Peyer's patch (tissue), 4 donors: Measurements from ENCODE around the gene MTSS2. TPM values are rescaled to one million over a fixed set of nuclear protein-coding genes. Genes with fewer than 3 reads are reported as not detected.
A peak's percentile ranks its signal among the peaks of the same experiment; 100 is the strongest.

Source experiments
- DNase-seq, 3 donors: peaks; one replicate each; pipeline ENCODE4 v3.0.0-alpha.2; 2017 to 2019
- H3K27ac ChIP-seq, 4 donors: fragments of 200-600 bp; sonication (generic); one replicate each; pipeline ENCODE4 v1.5.1; 2016 to 2019
- H3K27me3 ChIP-seq, 2 donors: fragments of 200-600 bp; sonication (generic); one replicate each; pipeline ENCODE4 v1.5.1; 2019
- H3K36me3 ChIP-seq, 3 donors: fragments of 200-600 bp; sonication (generic); one replicate each; pipeline ENCODE4 v1.5.1; 2016 to 2019
- H3K4me1 ChIP-seq, 4 donors: fragments of 200-600 bp; sonication (generic); one replicate each; pipeline ENCODE4 v1.5.1; 2016 to 2019
- H3K4me3 ChIP-seq, 4 donors: fragments of 200-600 bp; sonication (generic); 1 replicate in 3 of 4; 2 replicates in 1 of 4; pipeline ENCODE4 v1.5.1; 2016 to 2019; ENCODE audit warnings: mild to moderate bottlenecking in 1 of 4
- H3K9me3 ChIP-seq, 4 donors: fragments of 200-600 bp; sonication (generic); one replicate each; pipeline ENCODE4 v1.5.1; 2016 to 2019; ENCODE audit warnings: mild to moderate bottlenecking in 1 of 4
- POLR2A ChIP-seq, 2 donors: fragments of 450-650 bp; IDR thresholded peaks; one replicate each; pipeline ENCODE4 v1.5.1; 2017; ENCODE audit warnings: antibody characterized with exemption in 2 of 2, mild to moderate bottlenecking in 2 of 2, moderate library complexity in 2 of 2
- total RNA-seq, 4 donors: library from RNA; depleted of rRNA; stranded (reverse); fragments of >200 nt; gene quantifications; one replicate each; pipeline ENCODE4 v1.1.0, GENCODE V29; 2016
- TF ChIP-seq, protein P1 (sequence below), 6 experiments: fragments of 450-650 bp in 4 of 6; fragments of 200-600 bp in 2 of 6; sonication (generic) in 1 of 6; IDR thresholded peaks; one replicate each; pipeline ENCODE4 v1.5.1; 2017 to 2019; ENCODE audit warnings: antibody characterized with exemption in 6 of 6, mild to moderate bottlenecking in 3 of 6, moderate library complexity in 1 of 6

MTSS2 gene
- total RNA-seq, 4 donors from 2014 or later: 12.1 to 115 (median 30.4) TPM

- peak in 1 of 3 donors; percentile 37 for DNase-seq
- H3K27ac ChIP-seq: no peak overlapping the region
- H3K27me3 ChIP-seq: no peaks in the 10 kb centered on the region
- H3K4me1 ChIP-seq: peaks cover 0 to 13% (median 2%) of the 10 kb centered on the region in 4 donors
- H3K4me3 ChIP-seq: no peak overlapping the region
- TF ChIP-seq, protein P1, sequence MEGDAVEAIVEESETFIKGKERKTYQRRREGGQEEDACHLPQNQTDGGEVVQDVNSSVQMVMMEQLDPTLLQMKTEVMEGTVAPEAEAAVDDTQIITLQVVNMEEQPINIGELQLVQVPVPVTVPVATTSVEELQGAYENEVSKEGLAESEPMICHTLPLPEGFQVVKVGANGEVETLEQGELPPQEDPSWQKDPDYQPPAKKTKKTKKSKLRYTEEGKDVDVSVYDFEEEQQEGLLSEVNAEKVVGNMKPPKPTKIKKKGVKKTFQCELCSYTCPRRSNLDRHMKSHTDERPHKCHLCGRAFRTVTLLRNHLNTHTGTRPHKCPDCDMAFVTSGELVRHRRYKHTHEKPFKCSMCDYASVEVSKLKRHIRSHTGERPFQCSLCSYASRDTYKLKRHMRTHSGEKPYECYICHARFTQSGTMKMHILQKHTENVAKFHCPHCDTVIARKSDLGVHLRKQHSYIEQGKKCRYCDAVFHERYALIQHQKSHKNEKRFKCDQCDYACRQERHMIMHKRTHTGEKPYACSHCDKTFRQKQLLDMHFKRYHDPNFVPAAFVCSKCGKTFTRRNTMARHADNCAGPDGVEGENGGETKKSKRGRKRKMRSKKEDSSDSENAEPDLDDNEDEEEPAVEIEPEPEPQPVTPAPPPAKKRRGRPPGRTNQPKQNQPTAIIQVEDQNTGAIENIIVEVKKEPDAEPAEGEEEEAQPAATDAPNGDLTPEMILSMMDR (IDR thresholded peaks at IDR 0.05): no peak
- TF ChIP-seq POLR2A (IDR thresholded peaks at IDR 0.05): no peak
- H3K36me3 ChIP-seq: no peaks in the 10 kb centered on the region
- H3K9me3 ChIP-seq: no peaks in the 10 kb centered on the region
Measured at GRCh38 chr16:70656712-70657263, 29.1 kb downstream of the MTSS2 start.

GRCh38 chr16:70656065-70656711 is 29.7 kb downstream of the MTSS2 start:
- Histone ChIP-seq H3K36me3 (no peaks in the 10 kb centered on the region), H3K27ac (no peak overlapping the region), H3K4me3 (no peak overlapping the region), H3K27me3 (no peaks in the 10 kb centered on the region), H3K4me1 (peaks cover 0 to 8% (median 2%) of the 10 kb centered on the region in 4 donors), H3K9me3 (no peaks in the 10 kb centered on the region)
- no peak for TF ChIP-seq POLR2A (IDR thresholded peaks at IDR 0.05)
- TF ChIP-seq, protein P1 (IDR thresholded peaks at IDR 0.05): no peak
- DNase-seq: peak in 1 of 3 donors; percentile 34

DNA sequence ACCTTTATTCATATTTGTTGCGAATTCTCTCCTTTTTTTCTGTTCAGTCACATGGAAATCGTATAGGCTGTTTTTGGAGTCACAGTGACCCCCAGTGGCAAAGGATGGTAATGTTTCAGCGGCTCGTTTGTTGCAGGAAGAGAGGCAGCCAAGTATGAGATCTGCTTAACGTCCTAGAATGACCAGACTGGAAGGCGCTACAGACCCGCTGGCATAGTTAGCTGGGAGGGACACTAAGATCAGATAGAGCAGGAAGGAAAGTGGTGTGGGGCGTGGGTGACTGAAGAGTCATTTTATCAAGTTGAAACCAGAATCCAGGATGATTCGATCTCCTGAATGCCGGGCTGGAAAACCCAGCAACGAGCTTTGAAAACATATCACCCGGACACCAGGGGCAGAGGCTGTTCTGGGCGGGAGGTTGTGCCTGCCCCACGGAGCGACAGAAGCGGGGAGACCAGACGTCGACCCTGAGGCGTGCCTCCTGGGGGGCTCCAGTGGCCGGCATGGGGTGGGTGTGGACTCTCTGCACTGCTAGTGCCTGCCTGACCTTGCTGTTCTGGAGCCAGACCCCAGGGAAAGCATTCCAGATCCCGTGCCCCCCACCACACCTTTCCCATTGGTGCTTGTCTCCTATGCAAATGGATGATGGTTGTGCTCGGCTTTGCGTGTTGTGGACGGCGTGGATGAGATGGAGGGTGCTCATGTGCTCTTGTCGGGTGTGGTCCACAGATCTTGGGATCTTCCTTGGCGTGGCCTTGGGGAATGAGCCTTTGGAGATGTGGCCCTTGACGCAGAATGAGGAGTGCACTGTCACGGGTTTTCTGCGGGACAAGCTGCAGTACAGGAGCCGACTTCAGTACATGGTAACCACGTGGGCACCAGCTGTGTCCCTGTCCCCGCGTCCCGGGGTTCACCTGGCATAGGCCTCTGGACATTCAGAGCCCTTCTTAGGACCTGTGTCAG is 31.8 kb downstream of the MTSS2 start:
- DNase-seq: peak; percentile 66 to 91 (median 83)
- H3K9me3 ChIP-seq: no peaks in the 10 kb centered on the region
- no peak overlapping the region for H3K27ac ChIP-seq
- H3K27me3 ChIP-seq: no peaks in the 10 kb centered on the region
- peak overlapping the region in 2 of 4 donors; percentile 13 to 29 for H3K4me3 ChIP-seq
- no peaks in the 10 kb centered on the region for H3K36me3 ChIP-seq
- TF ChIP-seq, protein P1 (IDR thresholded peaks at IDR 0.05): peak; percentile 77 to 97 (median 93)
- TF ChIP-seq POLR2A (IDR thresholded peaks at IDR 0.05): no peak
- H3K4me1 ChIP-seq: peaks cover 0 to 8% (median 2%) of the 10 kb centered on the region in 4 donors

GRCh38 chr16:70653406-70653805 is 32.4 kb downstream of the MTSS2 start:
- Histone ChIP-seq H3K4me3 (no peak overlapping the region), H3K27me3 (no peaks in the 10 kb centered on the region), H3K9me3 (no peaks in the 10 kb centered on the region), H3K4me1 (peaks cover 0 to 8% (median 2%) of the 10 kb centered on the region in 4 donors), H3K27ac (no peak overlapping the region), H3K36me3 (no peaks in the 10 kb centered on the region)
- no peak for DNase-seq
- no peak for TF ChIP-seq POLR2A (IDR thresholded peaks at IDR 0.05)
- TF ChIP-seq, protein P1 (IDR thresholded peaks at IDR 0.05): no peak

DNA sequence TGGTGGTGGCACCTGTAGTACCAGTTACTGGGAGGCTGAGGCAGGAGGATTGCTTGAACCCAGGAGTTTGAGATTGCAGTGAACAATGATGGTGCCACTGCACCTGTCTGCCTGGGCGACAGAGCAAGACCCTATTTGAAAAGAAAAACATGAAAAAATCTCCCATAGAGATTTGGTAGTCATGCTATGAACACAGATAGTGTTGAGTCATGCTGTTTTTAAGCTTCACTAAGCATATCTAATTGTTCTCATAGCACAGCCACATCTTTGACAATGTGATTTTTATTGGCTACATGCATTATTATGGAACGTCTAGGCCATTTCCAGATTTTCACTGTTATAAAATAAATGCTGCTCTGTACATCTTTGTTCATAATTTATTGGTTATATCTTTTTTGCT is 33.5 kb downstream of the MTSS2 start:
- no peak for DNase-seq
- H3K27me3 ChIP-seq: no peaks in the 10 kb centered on the region
- H3K27ac ChIP-seq: no peak overlapping the region
- no peaks in the 10 kb centered on the region for H3K9me3 ChIP-seq
- H3K4me3 ChIP-seq: no peak overlapping the region
- H3K36me3 ChIP-seq: no peaks in the 10 kb centered on the region
- TF ChIP-seq POLR2A (IDR thresholded peaks at IDR 0.05): no peak
- TF ChIP-seq, protein P1 (IDR thresholded peaks at IDR 0.05): no peak
- peaks cover 0 to 8% (median 2%) of the 10 kb centered on the region in 4 donors for H3K4me1 ChIP-seq
